ENCODE data around the gene ABTB1.

The ABTB1 gene

DNA sequence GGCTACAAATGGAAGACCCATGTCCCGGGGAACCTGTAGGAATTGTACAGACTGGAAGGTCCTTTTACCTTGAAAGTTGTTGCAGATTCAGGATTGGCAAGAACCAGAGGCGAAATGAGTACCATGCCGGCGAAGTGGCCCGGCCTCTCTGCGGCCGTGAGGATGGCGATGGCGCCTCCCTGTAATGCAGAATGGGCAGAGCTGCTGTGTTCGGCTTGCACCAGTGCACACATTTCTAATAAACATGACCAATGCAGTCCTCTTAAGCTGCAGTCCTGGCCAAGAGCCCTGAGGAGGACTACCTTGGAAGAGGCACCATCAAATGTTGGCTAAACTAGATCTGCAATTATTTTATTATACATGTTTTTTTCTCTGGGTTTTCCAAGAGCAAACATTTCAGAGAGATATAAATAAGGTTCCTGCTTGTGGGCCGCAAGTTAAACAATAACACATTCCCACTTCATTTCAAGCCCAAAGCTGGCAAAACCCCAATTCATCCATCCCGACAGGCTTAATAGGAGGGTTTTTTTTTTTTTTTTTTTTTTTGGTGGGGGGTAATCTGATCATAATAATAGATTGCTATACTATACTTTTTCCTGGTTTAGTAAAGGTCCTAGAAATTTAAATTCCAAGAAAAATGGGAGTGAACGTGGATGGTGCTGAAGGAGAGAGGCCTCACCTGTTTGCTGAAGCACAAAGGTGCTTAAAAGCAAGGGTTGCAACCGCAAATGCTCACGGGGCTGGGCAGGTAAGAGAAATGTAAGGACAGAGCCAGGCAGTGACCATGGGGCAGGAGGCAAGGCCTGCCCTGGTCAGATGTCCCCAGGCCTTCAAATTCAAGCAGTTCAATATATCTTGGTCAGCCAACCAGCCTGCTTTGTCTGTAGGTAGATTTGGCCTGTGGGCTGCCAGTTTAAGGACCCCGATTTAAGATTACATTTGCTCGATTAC is 48.5 kb downstream of the ABTB1 start (continued):
- TF ChIP-seq, protein P1, sequence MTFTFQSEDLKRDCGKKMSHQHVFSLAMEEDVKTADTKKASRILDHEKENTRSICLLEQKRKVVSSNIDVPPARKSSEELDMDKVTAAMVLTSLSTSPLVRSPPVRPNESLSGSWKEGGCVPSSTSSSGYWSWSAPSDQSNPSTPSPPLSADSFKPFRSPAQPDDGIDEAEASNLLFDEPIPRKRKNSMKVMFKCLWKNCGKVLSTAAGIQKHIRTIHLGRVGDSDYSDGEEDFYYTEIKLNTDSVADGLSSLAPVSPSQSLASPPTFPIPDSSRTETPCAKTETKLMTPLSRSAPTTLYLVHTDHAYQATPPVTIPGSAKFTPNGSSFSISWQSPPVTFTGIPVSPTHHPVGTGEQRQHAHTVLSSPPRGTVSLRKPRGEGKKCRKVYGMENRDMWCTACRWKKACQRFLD (tag by site-specific recombination; IDR thresholded peaks at IDR 0.05) = no peak

DNA sequence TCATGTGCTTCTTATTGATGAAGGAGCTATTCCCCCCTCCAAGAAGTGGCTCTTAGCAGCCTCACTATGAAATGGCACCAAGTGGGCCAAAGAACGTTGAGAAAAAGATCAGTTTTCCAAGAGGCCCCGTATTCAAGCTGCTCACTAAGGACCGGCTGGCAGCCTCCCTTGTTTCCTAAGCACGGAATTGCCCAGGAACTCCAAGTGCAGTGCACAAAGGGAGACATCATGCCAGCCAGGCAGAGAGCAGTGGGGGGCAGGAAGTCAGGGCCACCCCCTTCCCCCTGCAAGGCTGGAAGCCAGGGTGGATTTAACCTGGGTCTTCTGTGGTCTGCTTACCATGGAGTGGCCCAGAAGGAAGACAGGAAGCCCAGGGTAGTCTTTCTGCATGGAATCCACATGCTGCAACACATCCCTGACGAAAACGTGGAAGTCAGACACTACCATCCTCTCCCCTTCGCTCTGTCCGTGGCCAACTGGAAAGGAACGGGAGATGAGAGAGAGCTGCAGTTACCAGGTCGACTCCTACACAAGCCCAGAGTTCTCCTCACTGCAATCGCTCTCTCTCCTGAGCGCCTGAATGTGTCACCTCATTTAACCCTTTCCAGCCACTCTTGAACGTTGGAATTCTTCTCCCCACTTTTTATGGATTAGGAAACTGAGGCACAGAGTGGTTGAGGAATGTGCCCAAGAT is 49.5 kb downstream of the ABTB1 start:
- Histone ChIP-seq H3K4me1 (ENCODE audit: control insufficient read depth, insufficient read depth, low read length) (no peaks in the 10 kb centered on the region), H3K9me3 (ENCODE audit: control insufficient read depth, insufficient read depth, low read depth, low read length) (no peaks in the 10 kb centered on the region), H3K27ac (ENCODE audit: extremely low read depth, low read depth, low read length) (no peak overlapping the region), H3K4me3 (ENCODE audit: low read depth, low read length) (no peak overlapping the region), H3K36me3 (ENCODE audit: control insufficient read depth in 2 of 2, insufficient read depth in 1 of 2, low read length in 2 of 2) (no peaks in the 10 kb centered on the region)
- ChIA-PET CTCF (interaction anchor here (0.7 kb wide), 1 partner anchor 14 kb away, joined by 4 read pairs; no protein-coding TSS in a partner anchor), POLR2A (no interaction called here)
- TF ChIP-seq ZNF530 (tag by site-specific recombination; IDR thresholded peaks at IDR 0.05; ENCODE audit: low read depth) (no peak), ZNF514 (tag by site-specific recombination; IDR thresholded peaks at IDR 0.05) (no peak), ZNF707 (tag by site-specific recombination; IDR thresholded peaks at IDR 0.05) (no peak), ZSCAN23 (tag by site-specific recombination; IDR thresholded peaks at IDR 0.05) (no peak), ZNF629 (tag by site-specific recombination; IDR thresholded peaks at IDR 0.05) (no peak), GLI4 (tag by site-specific recombination; IDR thresholded peaks at IDR 0.05) (no peak), ZNF426 (tag by site-specific recombination; IDR thresholded peaks at IDR 0.05) (no peak), ZNF174 (tag by site-specific recombination; IDR thresholded peaks at IDR 0.05) (no peak), ZBTB48 (tag by site-specific recombination; IDR thresholded peaks at IDR 0.05) (no peak)
- TF ChIP-seq, protein P2, sequence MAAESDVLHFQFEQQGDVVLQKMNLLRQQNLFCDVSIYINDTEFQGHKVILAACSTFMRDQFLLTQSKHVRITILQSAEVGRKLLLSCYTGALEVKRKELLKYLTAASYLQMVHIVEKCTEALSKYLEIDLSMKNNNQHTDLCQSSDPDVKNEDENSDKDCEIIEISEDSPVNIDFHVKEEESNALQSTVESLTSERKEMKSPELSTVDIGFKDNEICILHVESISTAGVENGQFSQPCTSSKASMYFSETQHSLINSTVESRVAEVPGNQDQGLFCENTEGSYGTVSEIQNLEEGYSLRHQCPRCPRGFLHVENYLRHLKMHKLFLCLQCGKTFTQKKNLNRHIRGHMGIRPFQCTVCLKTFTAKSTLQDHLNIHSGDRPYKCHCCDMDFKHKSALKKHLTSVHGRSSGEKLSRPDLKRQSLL (tag by site-specific recombination; IDR thresholded peaks at IDR 0.05) = no peak

DNA sequence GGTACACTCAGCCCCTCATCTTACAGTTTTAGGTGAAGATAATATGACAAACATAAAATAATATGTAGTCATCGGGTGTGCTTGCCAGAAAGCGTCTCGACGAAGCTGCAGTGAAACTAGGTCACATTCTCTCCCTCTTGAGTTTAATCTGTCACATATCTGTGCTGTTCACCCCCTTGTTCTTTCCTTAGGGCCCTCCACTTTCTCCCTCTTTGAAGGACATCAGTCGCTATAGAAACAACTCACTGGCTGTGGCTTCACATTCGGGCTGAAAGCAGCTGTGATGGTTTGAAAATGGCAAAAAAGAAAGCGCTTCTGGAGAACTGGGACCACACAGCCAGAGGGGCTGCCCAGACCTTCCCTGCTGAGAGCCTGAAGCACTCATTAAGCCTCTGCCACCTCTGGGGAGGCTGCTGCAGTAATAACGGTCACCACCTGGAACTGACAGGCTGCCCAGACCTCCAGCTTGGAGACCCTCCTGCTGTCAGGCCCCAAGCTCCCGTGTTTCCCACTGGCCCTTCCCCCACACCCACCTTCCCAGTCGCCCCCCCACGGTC is 50.3 kb downstream of the ABTB1 start:
- H3K9me3 ChIP-seq (ENCODE audit: control insufficient read depth, insufficient read depth, low read depth, low read length) = no peaks in the 10 kb centered on the region
- no peaks in the 10 kb centered on the region for H3K4me1 ChIP-seq (ENCODE audit: control insufficient read depth, insufficient read depth, low read length)
- H3K36me3 ChIP-seq (ENCODE audit: control insufficient read depth in 2 of 2, insufficient read depth in 1 of 2, low read length in 2 of 2) = no peaks in the 10 kb centered on the region
- no peak overlapping the region for H3K27ac ChIP-seq (ENCODE audit: extremely low read depth, low read depth, low read length)
- CTCF ChIA-PET = no interaction called here
- POLR2A ChIA-PET = no interaction called here
- no peak overlapping the region for H3K4me3 ChIP-seq (ENCODE audit: low read depth, low read length)
- TF ChIP-seq ZNF140 (tag by site-specific recombination; IDR thresholded peaks at IDR 0.05) (no peak), GLIS1 (tag by site-specific recombination; IDR thresholded peaks at IDR 0.05) (peak; percentile 82), KLF8 (tag by site-specific recombination; IDR thresholded peaks at IDR 0.05) (no peak), ZNF132 (tag by site-specific recombination; IDR thresholded peaks at IDR 0.05; ENCODE audit: borderline replicate concordance) (no peak), MEIS1 (CRISPR knock-in tag; IDR thresholded peaks at IDR 0.05; ENCODE audit: borderline replicate concordance) (no peak), ZNF169 (tag by site-specific recombination; IDR thresholded peaks at IDR 0.05) (no peak), ZIC2 (tag by site-specific recombination; IDR thresholded peaks at IDR 0.05) (peak; percentile 83), ZNF792 (tag by site-specific recombination; IDR thresholded peaks at IDR 0.05) (no peak), HOXA7 (CRISPR knock-in tag; IDR thresholded peaks at IDR 0.05; ENCODE audit: borderline replicate concordance) (no peak), KLF16 (tag by site-specific recombination; IDR thresholded peaks at IDR 0.05) (no peak), ZNF843 (tag by site-specific recombination; IDR thresholded peaks at IDR 0.05) (no peak), ZNF830 (tag by site-specific recombination; IDR thresholded peaks at IDR 0.05; ENCODE audit: low read depth) (no peak), ZNF157 (tag by site-specific recombination; IDR thresholded peaks at IDR 0.05) (no peak), ZNF560 (tag by site-specific recombination; IDR thresholded peaks at IDR 0.05; ENCODE audit: borderline replicate concordance) (no peak)
- TF ChIP-seq, protein P3, sequence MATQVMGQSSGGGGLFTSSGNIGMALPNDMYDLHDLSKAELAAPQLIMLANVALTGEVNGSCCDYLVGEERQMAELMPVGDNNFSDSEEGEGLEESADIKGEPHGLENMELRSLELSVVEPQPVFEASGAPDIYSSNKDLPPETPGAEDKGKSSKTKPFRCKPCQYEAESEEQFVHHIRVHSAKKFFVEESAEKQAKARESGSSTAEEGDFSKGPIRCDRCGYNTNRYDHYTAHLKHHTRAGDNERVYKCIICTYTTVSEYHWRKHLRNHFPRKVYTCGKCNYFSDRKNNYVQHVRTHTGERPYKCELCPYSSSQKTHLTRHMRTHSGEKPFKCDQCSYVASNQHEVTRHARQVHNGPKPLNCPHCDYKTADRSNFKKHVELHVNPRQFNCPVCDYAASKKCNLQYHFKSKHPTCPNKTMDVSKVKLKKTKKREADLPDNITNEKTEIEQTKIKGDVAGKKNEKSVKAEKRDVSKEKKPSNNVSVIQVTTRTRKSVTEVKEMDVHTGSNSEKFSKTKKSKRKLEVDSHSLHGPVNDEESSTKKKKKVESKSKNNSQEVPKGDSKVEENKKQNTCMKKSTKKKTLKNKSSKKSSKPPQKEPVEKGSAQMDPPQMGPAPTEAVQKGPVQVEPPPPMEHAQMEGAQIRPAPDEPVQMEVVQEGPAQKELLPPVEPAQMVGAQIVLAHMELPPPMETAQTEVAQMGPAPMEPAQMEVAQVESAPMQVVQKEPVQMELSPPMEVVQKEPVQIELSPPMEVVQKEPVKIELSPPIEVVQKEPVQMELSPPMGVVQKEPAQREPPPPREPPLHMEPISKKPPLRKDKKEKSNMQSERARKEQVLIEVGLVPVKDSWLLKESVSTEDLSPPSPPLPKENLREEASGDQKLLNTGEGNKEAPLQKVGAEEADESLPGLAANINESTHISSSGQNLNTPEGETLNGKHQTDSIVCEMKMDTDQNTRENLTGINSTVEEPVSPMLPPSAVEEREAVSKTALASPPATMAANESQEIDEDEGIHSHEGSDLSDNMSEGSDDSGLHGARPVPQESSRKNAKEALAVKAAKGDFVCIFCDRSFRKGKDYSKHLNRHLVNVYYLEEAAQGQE (tag by site-specific recombination; IDR thresholded peaks at IDR 0.05) = no peak

Measured in HEK293 (cell line).